WERI-Rb-1 (cell line): ENCODE data around the gene PACRG.

Source experiments
- DNase-seq: peaks from one replicate; pipeline ENCODE4 v3.0.0-alpha.2; 2020
- H3K27ac ChIP-seq: fragments of 250-450 bp; sonication (Bioruptor Pico); 2 replicates; pipeline ENCODE4 v1.5.1; 2020; ENCODE audit warnings: mild to moderate bottlenecking, moderate library complexity
- H3K27me3 ChIP-seq: fragments of 250-450 bp; sonication (Bioruptor Pico); 2 replicates; pipeline ENCODE4 v1.5.1; 2021; ENCODE audit warnings: mild to moderate bottlenecking, low read depth, moderate library complexity; ENCODE audit not compliant: insufficient read depth, severe bottlenecking
- H3K36me3 ChIP-seq: fragments of 250-450 bp; sonication (Bioruptor Pico); 2 replicates; pipeline ENCODE4 v1.5.1; 2020; ENCODE audit warnings: mild to moderate bottlenecking, moderate library complexity
- H3K4me3 ChIP-seq: 2 replicates; pipeline ENCODE4 v1.5.1; 2011; ENCODE audit warnings: low read depth, mild to moderate bottlenecking, control low read depth, low read length
- H3K9me3 ChIP-seq: fragments of 250-450 bp; sonication (Bioruptor Pico); 2 replicates; pipeline ENCODE4 v1.5.1; 2021; ENCODE audit warnings: mild to moderate bottlenecking, moderate library complexity; ENCODE audit not compliant: severe bottlenecking
- CTCF ChIP-seq: IDR thresholded peaks from 2 replicates; pipeline ENCODE4 v1.5.1; 2011; ENCODE audit warnings: low read depth, mild to moderate bottlenecking, control low read depth, inconsistent platforms, low read length

PACRG gene

GRCh38 chr6:163287626-163288025 is 559.9 kb downstream of the PACRG start:
- Histone ChIP-seq H3K27me3 (no peaks in the 10 kb centered on the region), H3K4me3 (no peak overlapping the region), H3K36me3 (no peaks in the 10 kb centered on the region), H3K9me3 (no peaks in the 10 kb centered on the region), H3K27ac (no peak overlapping the region)
- TF ChIP-seq CTCF, result no peak
- DNase-seq, result no peak

GRCh38 chr6:163288066-163288465 is 560.3 kb downstream of the PACRG start:
- Histone ChIP-seq H3K4me3 (no peak overlapping the region), H3K27ac (no peak overlapping the region), H3K9me3 (no peaks in the 10 kb centered on the region), H3K36me3 (no peaks in the 10 kb centered on the region), H3K27me3 (no peaks in the 10 kb centered on the region)
- DNase-seq, result no peak
- no peak for TF ChIP-seq CTCF

GRCh38 chr6:163288915-163289314 is 561.1 kb downstream of the PACRG start:
- no peaks in the 10 kb centered on the region for H3K36me3 ChIP-seq
- H3K27me3 ChIP-seq, result no peaks in the 10 kb centered on the region
- no peak for DNase-seq
- H3K4me3 ChIP-seq, result no peak overlapping the region
- TF ChIP-seq CTCF, result no peak
- no peak overlapping the region for H3K27ac ChIP-seq
- no peaks in the 10 kb centered on the region for H3K9me3 ChIP-seq

GRCh38 chr6:163289447-163289846 is 561.7 kb downstream of the PACRG start:
- H3K27me3 ChIP-seq, result no peaks in the 10 kb centered on the region
- H3K36me3 ChIP-seq, result no peaks in the 10 kb centered on the region
- no peak overlapping the region for H3K27ac ChIP-seq
- no peak overlapping the region for H3K4me3 ChIP-seq
- TF ChIP-seq CTCF, result no peak
- H3K9me3 ChIP-seq, result no peaks in the 10 kb centered on the region
- no peak for DNase-seq

- Histone ChIP-seq H3K4me3 (no peak overlapping the region), H3K27ac (no peak overlapping the region), H3K27me3 (no peaks in the 10 kb centered on the region), H3K36me3 (no peaks in the 10 kb centered on the region), H3K9me3 (no peaks in the 10 kb centered on the region)
- DNase-seq, result no peak
- TF ChIP-seq CTCF, result no peak
Observed at GRCh38 chr6:163290545-163291274, 562.9 kb downstream of the PACRG start.

GRCh38 chr6:163291622-163292021 is 563.8 kb downstream of the PACRG start:
- H3K27me3 ChIP-seq, result no peaks in the 10 kb centered on the region
- DNase-seq, result no peak
- no peaks in the 10 kb centered on the region for H3K9me3 ChIP-seq
- TF ChIP-seq CTCF, result no peak
- H3K4me3 ChIP-seq, result no peak overlapping the region
- H3K36me3 ChIP-seq, result no peaks in the 10 kb centered on the region
- H3K27ac ChIP-seq, result no peak overlapping the region
